NCI-H1436 (cell line): ENCODE results near the gene LRRC17.

Source experiments
- DNase-seq: peaks from one replicate; lab custom pipeline; 2025; lab: John Stamatoyannopoulos, UW

The LRRC17 gene

GRCh38 chr7:102988088-102988487 is 75.3 kb downstream of the LRRC17 start:
- DNase-seq: no peak

GRCh38 chr7:102988631-102989560 is 76.1 kb downstream of the LRRC17 start:
- DNase-seq: no peak

DNA sequence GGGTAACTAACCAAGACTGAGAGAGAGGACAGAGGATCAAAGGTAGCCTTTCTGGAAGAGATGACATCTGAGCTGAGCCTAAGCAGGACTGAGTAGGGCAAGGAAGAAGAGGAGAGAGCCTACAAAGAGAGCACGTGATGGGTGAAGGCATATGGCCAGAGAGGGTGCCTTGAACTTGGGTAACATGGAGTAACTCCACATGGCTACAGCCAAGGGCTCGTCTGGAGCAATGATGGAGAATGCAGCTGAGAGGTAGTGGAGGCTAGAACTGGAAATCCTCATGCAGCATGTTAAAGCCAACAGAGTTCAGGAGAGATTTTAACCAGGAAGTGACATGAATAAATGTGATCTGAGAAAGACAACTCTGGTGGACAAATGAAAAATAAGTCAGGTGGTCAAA is 77.8 kb downstream of the LRRC17 start:
- DNase-seq: no peak

DNA sequence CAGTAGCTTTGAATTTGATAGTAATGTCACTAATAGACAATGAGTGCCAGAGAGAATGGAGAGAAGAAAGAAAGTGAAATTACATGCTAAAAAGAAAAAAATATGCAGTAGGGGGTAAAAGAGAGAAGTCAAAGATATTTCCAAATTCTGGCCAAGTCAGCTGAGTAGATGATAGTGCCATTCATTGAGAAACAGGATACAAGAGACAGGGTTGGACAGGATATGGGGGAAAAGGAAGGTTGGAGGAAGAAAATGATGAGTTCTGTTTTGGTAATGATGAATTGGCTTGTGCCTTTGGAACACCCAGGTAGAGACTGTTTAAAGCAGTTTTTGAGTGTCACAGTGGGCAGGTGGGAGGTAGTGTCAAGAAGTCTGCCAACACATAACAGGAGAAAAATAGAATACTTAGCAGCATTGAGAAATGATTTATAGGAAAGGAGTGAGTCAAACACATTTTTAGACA is 78.3 kb downstream of the LRRC17 start:
- no peak for DNase-seq

DNA sequence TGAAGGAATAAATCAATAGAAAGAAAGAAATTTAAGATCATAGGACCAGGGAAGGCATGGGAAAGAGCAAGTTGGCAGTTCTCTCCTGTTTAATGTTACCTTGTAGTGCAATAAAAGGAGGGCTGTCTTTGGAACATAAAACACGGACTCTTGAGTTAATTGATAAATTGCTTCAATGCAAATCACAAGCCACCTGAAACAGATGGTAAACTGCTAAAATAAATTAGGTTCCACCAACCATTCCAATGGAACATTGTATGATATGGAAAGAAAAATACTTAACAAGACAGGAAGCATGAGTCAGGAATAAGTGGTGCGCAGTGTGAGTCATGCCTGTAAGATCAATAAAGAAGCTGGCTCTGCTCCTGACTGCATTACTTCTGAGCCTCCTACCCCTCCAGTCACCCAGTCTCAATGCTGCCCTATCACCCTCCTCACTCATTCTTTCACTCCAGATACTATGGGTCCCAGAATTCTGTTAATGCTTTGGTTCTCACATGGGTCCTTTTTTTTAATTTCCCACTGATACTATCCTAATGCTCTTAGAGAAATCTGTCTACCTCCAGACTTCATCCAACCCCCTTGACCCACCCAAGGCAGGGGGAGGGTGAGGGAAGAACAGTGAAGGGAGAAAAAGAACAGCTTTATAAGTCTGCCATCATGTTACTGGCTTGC is 78.9 kb downstream of the LRRC17 start:
- peak; percentile 60 for DNase-seq

DNA sequence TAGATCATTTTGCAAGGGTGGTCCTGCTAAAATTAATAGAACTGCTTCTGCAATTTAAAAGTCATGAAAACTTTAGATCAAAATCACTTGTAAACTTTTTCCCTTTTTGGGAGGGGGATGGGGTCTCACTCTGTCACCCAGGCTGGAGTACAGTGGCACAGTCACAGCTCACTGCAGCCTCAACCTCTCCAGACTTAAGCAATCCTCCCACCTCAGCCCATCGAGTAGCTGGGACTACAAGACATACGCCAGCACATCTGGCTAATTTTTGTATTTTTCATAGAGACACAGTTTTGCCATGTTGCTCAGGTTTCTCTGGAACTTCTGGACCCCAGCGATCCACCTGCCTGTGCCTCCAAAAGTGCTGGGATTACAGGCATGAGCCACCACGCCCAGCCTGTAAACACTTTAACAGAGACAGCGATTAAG is 79.7 kb downstream of the LRRC17 start:
- no peak for DNase-seq

GRCh38 chr7:102992938-102993717 is 80.3 kb downstream of the LRRC17 start:
- no peak for DNase-seq

DNA sequence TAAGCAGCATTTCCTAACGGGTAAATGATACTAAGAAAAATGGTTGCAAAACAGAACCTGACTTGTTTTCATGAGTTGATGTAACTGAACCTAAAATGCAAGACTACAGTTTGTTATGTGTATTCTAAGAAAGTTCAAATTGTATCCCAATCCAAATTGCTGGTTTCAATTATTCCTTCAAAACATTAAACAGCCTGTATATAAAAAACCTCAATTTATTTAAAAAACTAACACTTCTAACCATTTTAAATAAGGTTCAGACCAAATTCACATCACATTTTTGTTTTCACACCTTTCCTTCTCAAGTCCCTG is 80.9 kb downstream of the LRRC17 start:
- DNase-seq: no peak

DNA sequence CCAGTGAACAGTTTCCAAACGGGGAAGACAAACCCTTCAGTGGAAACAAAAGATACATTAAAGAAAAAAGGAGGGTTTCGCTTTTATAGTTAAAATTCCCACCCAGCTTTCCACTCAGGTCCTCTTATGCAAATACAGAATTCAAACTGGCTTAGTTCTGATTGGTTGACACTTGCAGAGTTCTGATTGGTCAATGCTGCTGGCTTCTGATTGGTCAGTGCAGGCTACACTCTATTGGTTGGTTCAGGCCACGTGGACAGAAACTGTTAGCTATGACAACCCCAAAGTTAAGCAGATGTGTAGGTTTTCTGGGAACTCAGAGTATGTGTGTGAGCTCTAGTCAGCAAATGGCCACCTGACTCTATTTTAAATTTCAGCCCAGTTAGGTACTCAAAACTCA is 81.8 kb downstream of the LRRC17 start:
- DNase-seq: no peak
